Tibial nerve (tissue), 4 donors: ENCODE results near the gene PDZRN3.
A peak's percentile ranks its signal among the peaks of the same experiment; 100 is the strongest.

ENCODE experiments used
- CTCF ChIP-seq, 5 experiments: fragments of 200-600 bp in 3 of 5; fragments of 450-650 bp in 2 of 5; sonication (generic) in 3 of 5; IDR thresholded peaks; one replicate each; pipeline ENCODE4 v1.5.1; 2016 to 2019; ENCODE audit warnings: antibody characterized with exemption in 5 of 5, mild to moderate bottlenecking in 3 of 5, moderate library complexity in 2 of 5
- EP300 ChIP-seq, 2 donors: sonication (generic); formaldehyde crosslinking; IDR thresholded peaks; one replicate each; pipeline ENCODE4 v1.6.1; 2017; ENCODE audit warnings: antibody characterized with exemption in 2 of 2, mild to moderate bottlenecking in 1 of 2
- POLR2A ChIP-seq, 2 donors: fragments of 450-650 bp; IDR thresholded peaks; one replicate each; pipeline ENCODE4 v1.6.1; 2017; ENCODE audit warnings: antibody characterized with exemption in 2 of 2, mild to moderate bottlenecking in 2 of 2, moderate library complexity in 2 of 2

GRCh38 chr3:73389117-73389813 is 235.5 kb downstream of the PDZRN3 start:
- TF ChIP-seq CTCF (IDR thresholded peaks at IDR 0.05) (no peak), POLR2A (IDR thresholded peaks at IDR 0.05) (no peak), EP300 (IDR thresholded peaks at IDR 0.05) (peak in 1 of 2 donors; percentile 66)
